ENCODE results near the gene TMEM184A. TPM values are rescaled to one million over a fixed set of nuclear protein-coding genes. Genes with fewer than 3 reads are reported as not detected.

TMEM184A gene
- total and polyA plus RNA-seq, 2 experiments from 2014 or later: 14.5 to 24.7 TPM

DNA sequence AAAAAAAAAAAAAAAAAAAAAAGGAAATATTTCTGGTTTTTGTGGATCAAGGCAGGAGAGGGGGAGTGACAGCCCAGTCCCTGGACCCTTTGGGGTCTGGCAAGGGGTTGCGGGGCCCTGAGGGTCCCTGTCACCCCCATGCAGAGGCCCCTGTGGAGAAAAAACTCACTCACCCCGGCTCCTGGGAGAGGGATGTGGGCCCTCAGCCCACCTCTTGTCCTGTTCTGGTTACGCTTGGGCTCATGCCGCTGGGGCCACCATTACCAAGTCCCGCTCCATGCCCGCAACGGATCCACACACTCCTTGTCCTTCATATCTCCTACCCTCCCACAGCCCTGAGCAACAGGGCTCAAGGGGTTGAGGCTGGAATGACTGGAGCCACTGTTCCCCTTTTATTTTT lies 1.0 kb upstream of the TMEM184A start:
- WGBS (ENCODE audit: low lambda C conversion rate, missing lambda C conversion rate): 97% methylated on average over 6 of the region's 7 CpGs
- no peaks in the 10 kb centered on the region for H3K27me3 ChIP-seq
- DNase-seq (ENCODE audit: low spot score): no peak
- peak overlapping the region; percentile 98 for H3K27ac ChIP-seq
- H3K4me1 ChIP-seq (ENCODE audit: insufficient read depth): peaks cover 11% of the 10 kb centered on the region
- no peaks in the 10 kb centered on the region for H3K36me3 ChIP-seq (replicated peaks; ENCODE audit: insufficient read depth, low read depth)
- no peaks in the 10 kb centered on the region for H3K9me3 ChIP-seq (ENCODE audit: low read depth)
- no peak overlapping the region for H3K4me2 ChIP-seq
- H3K4me3 ChIP-seq: no peak overlapping the region
- H4K20me1 ChIP-seq (ENCODE audit: insufficient read depth, poor library complexity, severe bottlenecking): no peaks in the 10 kb centered on the region
- H3K79me2 ChIP-seq: peaks cover 4% of the 10 kb centered on the region
- TF ChIP-seq EZH2 (IDR thresholded peaks at IDR 0.05; ENCODE audit: borderline replicate concordance): no peak
- TF ChIP-seq, protein P1, sequence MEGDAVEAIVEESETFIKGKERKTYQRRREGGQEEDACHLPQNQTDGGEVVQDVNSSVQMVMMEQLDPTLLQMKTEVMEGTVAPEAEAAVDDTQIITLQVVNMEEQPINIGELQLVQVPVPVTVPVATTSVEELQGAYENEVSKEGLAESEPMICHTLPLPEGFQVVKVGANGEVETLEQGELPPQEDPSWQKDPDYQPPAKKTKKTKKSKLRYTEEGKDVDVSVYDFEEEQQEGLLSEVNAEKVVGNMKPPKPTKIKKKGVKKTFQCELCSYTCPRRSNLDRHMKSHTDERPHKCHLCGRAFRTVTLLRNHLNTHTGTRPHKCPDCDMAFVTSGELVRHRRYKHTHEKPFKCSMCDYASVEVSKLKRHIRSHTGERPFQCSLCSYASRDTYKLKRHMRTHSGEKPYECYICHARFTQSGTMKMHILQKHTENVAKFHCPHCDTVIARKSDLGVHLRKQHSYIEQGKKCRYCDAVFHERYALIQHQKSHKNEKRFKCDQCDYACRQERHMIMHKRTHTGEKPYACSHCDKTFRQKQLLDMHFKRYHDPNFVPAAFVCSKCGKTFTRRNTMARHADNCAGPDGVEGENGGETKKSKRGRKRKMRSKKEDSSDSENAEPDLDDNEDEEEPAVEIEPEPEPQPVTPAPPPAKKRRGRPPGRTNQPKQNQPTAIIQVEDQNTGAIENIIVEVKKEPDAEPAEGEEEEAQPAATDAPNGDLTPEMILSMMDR (IDR thresholded peaks at IDR 0.05; ENCODE audit: poor library complexity): no peak
- no peak for TF ChIP-seq EZH2phosphoT487 (IDR thresholded peaks at IDR 0.05; ENCODE audit: low read depth, severe bottlenecking, unreplicated experiment)
- H2AFZ ChIP-seq: no peak overlapping the region
- H3K9me2 ChIP-seq (replicated peaks; ENCODE audit: insufficient read depth): no peaks in the 10 kb centered on the region

DNA sequence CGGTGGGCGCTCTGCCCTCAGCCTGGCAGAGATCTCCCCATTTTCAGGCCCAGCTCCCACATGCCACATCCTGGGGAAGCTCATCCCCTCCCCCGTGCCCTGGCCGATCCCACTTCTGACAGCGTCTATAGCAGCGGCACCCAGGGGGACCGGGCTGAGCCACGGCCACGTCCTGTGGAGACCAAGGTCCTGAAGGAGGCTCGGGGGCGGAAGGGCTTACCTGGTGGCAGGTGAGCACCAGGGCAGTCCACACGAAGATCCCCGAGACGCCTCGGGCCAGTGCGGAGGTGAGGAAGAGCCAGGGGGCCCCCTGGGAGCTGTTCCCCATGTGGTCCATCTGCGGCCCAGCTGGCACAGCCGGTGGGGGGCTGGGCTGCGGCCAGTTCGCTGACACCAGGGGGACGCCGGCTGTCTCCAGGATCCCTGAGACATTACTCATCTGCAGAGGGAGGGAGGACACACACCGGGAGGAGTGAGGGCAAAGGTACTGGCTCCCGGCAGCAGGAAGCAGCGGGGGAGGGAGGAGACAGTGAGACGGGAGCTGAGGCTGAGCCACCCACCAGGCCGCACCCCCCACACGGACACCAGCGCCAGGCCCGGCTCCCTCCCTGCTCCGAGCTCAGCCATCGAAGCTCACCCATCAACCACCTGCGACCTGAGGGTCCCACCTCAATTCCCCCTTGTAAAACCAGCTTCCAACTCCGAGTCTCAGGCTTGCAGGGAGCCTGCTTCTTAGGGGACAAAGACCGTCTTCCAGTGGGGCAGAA lies 776 bp downstream of the TMEM184A start:
- no peaks in the 10 kb centered on the region for H3K9me3 ChIP-seq (ENCODE audit: low read depth)
- no peaks in the 10 kb centered on the region for H3K9me2 ChIP-seq (replicated peaks; ENCODE audit: insufficient read depth)
- H3K4me1 ChIP-seq (ENCODE audit: insufficient read depth): peaks cover 11% of the 10 kb centered on the region
- 40% methylated on average over 29 of the region's 35 CpGs for WGBS (ENCODE audit: low lambda C conversion rate, missing lambda C conversion rate)
- H3K4me3 ChIP-seq: no peak overlapping the region
- TF ChIP-seq EZH2 (IDR thresholded peaks at IDR 0.05; ENCODE audit: borderline replicate concordance): no peak
- no peak for TF ChIP-seq EZH2phosphoT487 (IDR thresholded peaks at IDR 0.05; ENCODE audit: low read depth, severe bottlenecking, unreplicated experiment)
- TF ChIP-seq, protein P1 (IDR thresholded peaks at IDR 0.05; ENCODE audit: poor library complexity): no peak
- H3K36me3 ChIP-seq (replicated peaks; ENCODE audit: insufficient read depth, low read depth): no peaks in the 10 kb centered on the region
- H3K4me2 ChIP-seq: peak overlapping the region; percentile 73
- H3K79me2 ChIP-seq: peaks cover 4% of the 10 kb centered on the region
- peak; percentile 93 for DNase-seq (ENCODE audit: low spot score)
- peak overlapping the region; percentile 98 for H3K27ac ChIP-seq
- no peak overlapping the region for H2AFZ ChIP-seq
- H4K20me1 ChIP-seq (ENCODE audit: insufficient read depth, poor library complexity, severe bottlenecking): no peaks in the 10 kb centered on the region
- H3K27me3 ChIP-seq: no peaks in the 10 kb centered on the region

DNA sequence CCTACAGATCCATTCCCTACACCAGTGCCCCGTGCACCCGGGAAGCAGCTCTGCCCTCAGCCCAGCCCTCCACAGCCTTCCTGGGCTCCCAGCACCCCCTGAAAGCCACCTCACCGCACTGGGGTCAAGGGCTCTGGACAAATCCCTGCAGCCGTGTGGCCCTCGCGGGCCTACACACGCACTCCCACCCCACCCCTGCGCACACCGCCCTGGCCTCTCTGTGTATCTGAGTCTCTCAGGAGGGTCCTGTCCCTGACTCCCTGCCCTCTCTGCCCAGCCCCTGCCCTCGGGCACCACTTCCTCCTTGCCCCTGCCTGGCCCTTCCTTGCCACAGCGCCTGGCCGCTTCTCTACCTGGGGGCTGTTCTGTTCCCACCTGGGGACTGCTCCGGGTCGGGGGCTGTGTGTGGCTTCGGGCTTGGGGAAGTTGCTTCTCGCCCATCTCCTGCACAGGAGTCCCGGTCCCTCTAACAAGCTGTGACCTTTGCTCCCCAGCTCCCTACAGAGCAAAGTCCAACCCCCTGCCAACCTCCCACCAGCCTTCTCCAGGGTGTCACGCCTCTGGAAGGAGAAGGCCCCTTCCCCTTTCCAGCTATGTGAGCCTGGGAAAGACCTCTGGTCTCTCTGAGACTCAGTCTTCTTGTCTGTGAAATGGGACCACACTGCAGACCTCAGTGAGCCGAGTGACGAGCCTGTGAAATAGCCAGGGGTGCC lies 1.5 kb downstream of the TMEM184A start:
- H3K36me3 ChIP-seq (replicated peaks; ENCODE audit: insufficient read depth, low read depth): no peaks in the 10 kb centered on the region
- peak overlapping the region; percentile 98 for H3K27ac ChIP-seq

More for the DNA sequence above, 1.5 kb downstream of the TMEM184A start:
- H3K9me3 ChIP-seq (ENCODE audit: low read depth): no peaks in the 10 kb centered on the region
- H3K4me2 ChIP-seq: peak overlapping the region; percentile 73
- H2AFZ ChIP-seq: no peak overlapping the region
- H3K79me2 ChIP-seq: peaks cover 4% of the 10 kb centered on the region
- WGBS (ENCODE audit: low lambda C conversion rate, missing lambda C conversion rate): 78% methylated on average over 20 of the region's 20 CpGs
- no peaks in the 10 kb centered on the region for H4K20me1 ChIP-seq (ENCODE audit: insufficient read depth, poor library complexity, severe bottlenecking)
- H3K4me3 ChIP-seq: no peak overlapping the region
- DNase-seq (ENCODE audit: low spot score): no peak
- H3K9me2 ChIP-seq (replicated peaks; ENCODE audit: insufficient read depth): no peaks in the 10 kb centered on the region
- H3K4me1 ChIP-seq (ENCODE audit: insufficient read depth): peaks cover 11% of the 10 kb centered on the region
- no peaks in the 10 kb centered on the region for H3K27me3 ChIP-seq
- no peak for TF ChIP-seq EZH2phosphoT487 (IDR thresholded peaks at IDR 0.05; ENCODE audit: low read depth, severe bottlenecking, unreplicated experiment)
- no peak for TF ChIP-seq EZH2 (IDR thresholded peaks at IDR 0.05; ENCODE audit: borderline replicate concordance)
- TF ChIP-seq, protein P1 (IDR thresholded peaks at IDR 0.05; ENCODE audit: poor library complexity): no peak

All from hepatocyte (in vitro differentiated cells).